BJ (cell line): ENCODE data around the gene WDR38. TPM values are rescaled to one million over a fixed set of nuclear protein-coding genes. Genes with fewer than 3 reads are reported as not detected.
"Not testable (repeated sequence)": the region's sequence is repeated elsewhere in the genome, so short reads cannot be mapped to it uniquely, and the experiment has no call there.

Source experiments
- CTCF ChIA-PET: fragments of 350-600 bp; formaldehyde crosslinking; extraction: SDS; loops from one replicate; lab custom pipeline; 2021; ENCODE audit warnings: antibody characterized with exemption, inconsistent platforms; lab: Yijun Ruan, JAX
- POLR2A ChIA-PET: fragments of 300-600 bp; sonication (Branson Sonifier 250); formaldehyde crosslinking; extraction: SDS; loops from one replicate; lab custom pipeline; 2021; ENCODE audit warnings: antibody characterized with exemption; lab: Charles Lee
- DNase-seq: peaks from one replicate; pipeline ENCODE4 v3.0.0-alpha.2; 2011; ENCODE audit warnings: low read depth
- H3K27me3 ChIP-seq: 2 replicates; pipeline ENCODE4 v1.6.0; 2011; ENCODE audit warnings: low read length; ENCODE audit not compliant: control insufficient read depth, insufficient read depth
- H3K36me3 ChIP-seq: 2 replicates; pipeline ENCODE4 v1.5.1; 2011; ENCODE audit warnings: low read length; ENCODE audit not compliant: control insufficient read depth, insufficient read depth
- H3K4me3 ChIP-seq: 2 replicates; pipeline ENCODE4 v1.5.1; 2011; ENCODE audit warnings: low read depth, mild to moderate bottlenecking, control low read depth, low read length
- CTCF ChIP-seq: IDR thresholded peaks from 2 replicates; pipeline ENCODE4 v1.5.1; 2011; ENCODE audit warnings: low read depth, mild to moderate bottlenecking, control low read depth, inconsistent platforms, low read length, moderate library complexity; ENCODE audit not compliant: insufficient read depth
- polyA plus RNA-seq: library from polyadenylated mRNA; depleted of rRNA; stranded (reverse); fragments of >200 nt; gene quantifications from 2 replicates; pipeline ENCODE4 v1.2.3, GENCODE V29; 2011

Gene WDR38
- polyA plus RNA-seq, 1 experiment, result not detected

GRCh38 chr9:124831642-124832364 lies 21.5 kb upstream of the WDR38 start:
- 0 out of 2 replicates have a peak, but pooled peaks cover 2% of the 10 kb centered on the region for H3K27me3 ChIP-seq
- CTCF ChIA-PET, result interaction anchor here (1.8 to 36.1 kb wide), 4 partner anchors 9 to 56 kb away, joined by 5 to 1161 read pairs (median 127); partner anchors contain the start of genes NR6A1, OLFML2A and WDR38
- DNase-seq, result no peak
- H3K36me3 ChIP-seq, result no peaks in the 10 kb centered on the region
- no peak overlapping the region for H3K4me3 ChIP-seq
- POLR2A ChIA-PET, result interaction anchor here (0.7 kb wide), 1 partner anchor 12 kb away, joined by 9 read pairs; no protein-coding TSS in a partner anchor
- TF ChIP-seq CTCF, result no peak

GRCh38 chr9:124834591-124834990 lies 18.7 kb upstream of the WDR38 start:
- CTCF ChIA-PET, result interaction anchor here (0.7 to 36.1 kb wide), 5 partner anchors 19 to 110 kb away, joined by 3 to 1161 read pairs (median 3); partner anchors contain the start of genes NR6A1, OLFML2A and WDR38
- DNase-seq, result no peak
- no peak overlapping the region for H3K4me3 ChIP-seq
- POLR2A ChIA-PET, result no interaction called here
- no peaks in the 10 kb centered on the region for H3K36me3 ChIP-seq
- TF ChIP-seq CTCF, result no peak
- H3K27me3 ChIP-seq, result no peaks in the 10 kb centered on the region

- ChIA-PET POLR2A (no interaction called here), CTCF (interaction anchor here (0.7 to 36.1 kb wide), 5 partner anchors 18 to 111 kb away, joined by 3 to 1161 read pairs (median 3); partner anchors contain the start of genes NR6A1, OLFML2A and WDR38)
- H3K27me3 ChIP-seq, result no peaks in the 10 kb centered on the region
- no peak for DNase-seq
- no peak for TF ChIP-seq CTCF
- H3K36me3 ChIP-seq, result no peaks in the 10 kb centered on the region
- H3K4me3 ChIP-seq, result no peak overlapping the region
These were observed 18.2 kb upstream of the WDR38 start for GRCh38 chr9:124835026-124835557.

- CTCF ChIA-PET, result interaction anchor here (1.5 to 36.1 kb wide), 3 partner anchors 9 to 62 kb away, joined by 4 to 1161 read pairs (median 236); partner anchors contain the start of genes NR6A1, OLFML2A and WDR38
- DNase-seq, H3K4me3 ChIP-seq, H3K27me3 ChIP-seq, H3K36me3 ChIP-seq, POLR2A ChIA-PET: not testable (repeated sequence)
These were observed 15.1 kb upstream of the WDR38 start for GRCh38 chr9:124838132-124838531.

GRCh38 chr9:124838567-124839275 lies 14.5 kb upstream of the WDR38 start:
- H3K4me3 ChIP-seq, POLR2A ChIA-PET, DNase-seq, H3K27me3 ChIP-seq, H3K36me3 ChIP-seq: not testable (repeated sequence)
- CTCF ChIA-PET, result interaction anchor here (1.5 to 36.1 kb wide), 5 partner anchors 7 to 63 kb away, joined by 3 to 1161 read pairs (median 18); partner anchors contain the start of genes NR6A1, OLFML2A and WDR38
